Right lung (tissue), 5 donors: ENCODE results near the gene CAST. TPM values are rescaled to one million over a fixed set of nuclear protein-coding genes. Genes with fewer than 3 reads are reported as not detected.

Experiments used
- DNase-seq, 2 donors: peaks; one replicate each; pipeline ENCODE4 v3.0.0-alpha.2; 2013
- polyA plus RNA-seq, 5 donors: library from polyadenylated mRNA; unstranded; fragments of 120-200 nt; gene quantifications; one replicate each; pipeline versions ENCODE4 v1.2.1 to v1.2.3, GENCODE V29; 2013; ENCODE audit warnings: inconsistent platforms in 1 of 5, low replicate concordance in 1 of 5; ENCODE audit not compliant: insufficient read length in 5 of 5, insufficient read depth in 1 of 5

The CAST gene
- polyA plus RNA-seq, 5 donors: 112 to 177 (median 165) TPM

DNA sequence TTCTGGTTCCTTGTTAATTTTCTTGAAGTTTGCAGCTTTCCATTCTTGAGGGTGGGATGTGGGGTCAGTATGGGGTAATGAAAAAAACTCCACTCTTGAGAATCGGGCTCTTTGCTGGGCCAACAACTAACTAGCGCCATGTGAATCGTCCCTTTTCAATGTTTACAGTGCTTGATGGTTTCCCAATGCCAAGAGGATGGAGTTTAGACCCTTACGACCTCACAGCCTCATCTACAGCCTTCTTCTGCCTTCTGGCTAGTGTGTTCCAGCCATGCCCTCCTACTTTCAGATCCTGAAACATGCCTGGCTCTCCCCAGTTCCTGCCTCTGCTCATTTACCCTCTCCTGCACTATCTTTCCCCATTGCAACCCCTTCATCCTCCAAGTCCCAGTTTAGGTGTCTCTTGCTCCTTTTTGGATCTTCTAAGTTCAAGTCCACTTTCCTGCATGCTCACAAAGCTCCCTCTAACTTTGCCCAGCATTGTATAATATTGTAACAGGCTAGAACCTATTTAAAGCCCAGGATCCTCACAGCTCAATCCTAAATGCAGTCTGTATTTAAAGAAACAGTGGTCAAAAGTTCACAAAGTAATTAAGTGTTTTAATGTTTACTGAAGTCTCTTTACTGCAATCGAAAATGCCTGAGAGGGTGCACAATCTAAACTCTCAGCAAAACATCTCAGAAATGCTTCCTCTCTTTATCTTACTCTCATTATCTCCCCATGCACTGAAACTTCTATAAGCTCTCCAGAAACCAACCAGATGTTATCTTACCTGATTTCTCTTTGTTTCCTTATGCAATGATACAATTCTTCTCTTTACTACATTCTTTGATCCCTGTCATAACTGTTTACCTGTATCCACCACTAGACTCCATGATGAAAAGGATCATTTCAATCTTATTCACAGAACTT lies 20.6 kb upstream of the CAST start:
- no peak for DNase-seq

DNA sequence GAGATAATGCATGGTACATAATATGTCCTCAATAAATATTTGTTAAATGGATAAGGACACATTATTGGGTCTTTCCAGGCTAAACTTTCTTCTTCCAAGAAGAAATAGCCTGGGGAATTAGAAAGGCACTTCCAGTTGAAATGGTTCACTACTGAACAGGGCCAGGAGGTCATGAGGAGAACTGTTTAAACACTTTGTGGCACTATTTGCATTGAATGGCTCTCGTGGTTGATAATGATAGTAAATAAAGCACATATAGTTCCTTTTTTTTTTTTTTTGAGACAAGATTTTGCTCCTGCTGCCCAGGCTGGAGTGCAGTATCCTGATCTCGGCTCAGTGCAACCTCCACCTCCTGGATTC lies 19.9 kb upstream of the CAST start:
- no peak for DNase-seq

DNA sequence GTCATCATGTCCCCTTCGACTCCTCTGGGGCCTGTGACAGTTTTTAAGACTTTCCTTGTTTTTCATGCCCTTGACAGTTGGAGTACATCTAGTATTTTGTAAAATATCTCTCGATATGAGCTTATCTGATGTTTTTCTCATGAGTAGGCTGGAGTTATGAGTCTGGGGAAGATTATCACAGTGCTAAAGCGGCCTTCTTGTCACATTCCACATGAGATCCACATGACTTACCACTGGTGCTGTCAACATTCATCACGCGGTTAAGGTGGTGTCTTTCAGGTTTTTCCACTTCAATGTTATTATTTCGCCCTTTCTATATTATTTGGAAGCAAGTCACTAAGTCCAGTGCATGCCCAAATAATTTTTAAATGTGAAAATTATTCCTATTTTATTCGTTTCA lies 17.1 kb upstream of the CAST start:
- DNase-seq: no peak

DNA sequence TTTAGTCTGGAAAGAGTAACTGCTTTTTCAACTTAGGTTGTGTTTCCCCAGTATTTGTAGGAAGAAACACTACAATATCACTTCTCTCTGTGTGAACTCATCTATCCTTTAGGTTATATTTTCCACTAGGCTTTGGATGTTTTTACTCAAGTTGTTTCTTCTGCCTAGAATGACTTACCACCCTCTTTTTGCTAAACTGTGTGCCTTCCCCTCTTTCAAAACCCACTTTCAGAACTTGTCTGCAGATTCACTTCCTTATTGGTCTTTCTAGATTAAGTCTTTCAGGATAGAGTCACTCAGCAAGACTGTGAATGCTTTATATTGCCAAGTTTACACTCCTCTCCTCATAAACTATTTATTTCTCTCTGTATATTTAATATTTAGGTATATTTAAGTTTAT lies 14.2 kb upstream of the CAST start:
- no peak for DNase-seq

DNA sequence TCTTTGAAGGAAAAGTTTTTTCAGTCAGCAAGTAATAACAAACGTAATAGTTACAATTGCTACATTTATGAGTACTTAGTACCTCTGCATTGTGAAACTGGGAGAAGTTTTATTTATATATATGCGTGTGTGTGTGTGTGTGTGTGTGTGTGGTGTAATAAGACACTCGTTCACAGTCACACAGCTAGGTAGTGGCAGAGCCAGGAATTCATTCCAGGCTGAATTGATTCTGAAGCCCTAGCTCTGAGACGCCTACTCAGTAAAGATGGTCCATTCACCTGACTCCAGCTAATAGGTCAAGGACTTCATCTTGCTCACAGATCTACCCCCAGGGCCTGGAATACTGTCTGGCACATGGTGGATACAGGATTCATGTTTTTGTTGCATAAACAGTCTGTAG lies 13.6 kb upstream of the CAST start:
- no peak for DNase-seq

DNA sequence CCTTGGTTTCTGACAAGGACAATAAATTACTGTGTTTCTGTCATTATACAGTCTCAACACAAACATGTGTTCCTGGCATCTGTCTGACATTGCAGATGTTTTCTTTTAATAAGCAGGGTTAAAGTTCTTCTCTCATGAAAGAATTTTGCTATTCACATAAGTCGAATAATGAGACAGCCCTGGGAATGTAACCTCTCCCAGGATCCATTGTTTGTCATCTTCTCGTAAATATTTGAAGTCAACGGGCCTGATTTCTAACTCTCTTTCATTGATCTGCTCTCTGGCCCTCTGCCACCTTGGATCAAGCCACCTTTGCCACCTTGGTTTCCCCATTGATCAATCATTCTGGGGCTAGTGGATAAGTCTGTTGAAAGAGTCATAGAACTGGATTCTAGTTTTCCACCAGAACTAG lies 12.9 kb upstream of the CAST start:
- DNase-seq: no peak

DNA sequence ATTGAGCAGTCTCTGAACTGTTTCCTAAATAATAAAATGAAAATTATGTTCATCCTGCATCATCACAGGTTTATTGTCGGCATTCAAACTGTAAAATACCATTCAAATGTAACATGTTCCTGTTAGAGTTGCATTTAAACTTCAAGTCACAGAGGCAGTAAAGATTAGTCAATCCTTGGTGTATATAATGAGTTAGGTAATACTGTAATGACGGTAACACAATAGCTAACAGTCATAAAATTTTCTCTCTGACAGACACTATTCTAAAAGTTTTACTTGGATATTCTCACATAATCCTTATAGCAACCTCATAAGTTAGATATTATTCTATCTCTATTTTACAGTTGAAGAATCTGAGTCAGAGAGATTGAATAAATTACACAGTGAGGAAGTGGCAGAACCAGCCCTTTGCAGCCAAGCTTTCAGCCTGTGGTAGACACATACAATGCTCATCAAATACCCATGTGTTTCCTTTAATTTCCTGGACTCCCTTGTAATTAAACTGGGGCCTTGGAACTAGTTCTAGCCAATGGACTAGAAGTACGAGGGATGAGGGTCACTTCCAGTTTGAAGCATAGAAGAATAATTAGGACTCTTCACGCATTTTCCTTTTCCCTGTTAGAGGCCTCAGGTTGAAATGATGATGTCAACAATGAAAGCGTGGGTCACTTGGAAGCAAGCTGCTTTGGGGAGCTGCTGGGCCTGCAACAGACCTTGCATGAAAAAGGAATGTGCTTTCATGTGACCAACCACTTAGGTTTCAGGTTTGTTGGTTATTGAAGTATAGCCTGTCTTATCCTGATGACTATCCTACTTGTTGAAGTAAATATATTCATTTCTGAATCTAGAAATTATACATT lies 12.3 kb upstream of the CAST start:
- no peak for DNase-seq

DNA sequence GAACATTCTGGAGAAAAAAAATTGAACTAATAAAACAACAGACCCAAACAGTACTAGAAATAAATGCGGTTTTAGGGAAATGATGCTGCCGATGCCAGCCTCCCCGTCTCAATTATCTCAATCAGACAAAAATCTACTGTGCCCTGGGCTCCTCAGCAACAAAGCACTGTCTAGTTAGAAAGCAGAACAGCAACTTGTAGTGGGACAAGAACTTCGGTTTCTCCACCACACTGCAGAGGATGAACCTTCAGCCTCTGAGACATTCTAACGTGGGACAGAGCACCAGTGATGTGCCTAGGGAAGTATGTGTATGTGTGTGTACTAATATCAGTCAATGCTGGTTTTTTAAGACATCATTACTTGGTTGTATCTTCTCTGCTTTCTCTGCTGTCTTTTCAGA lies 11.1 kb upstream of the CAST start:
- DNase-seq: no peak

DNA sequence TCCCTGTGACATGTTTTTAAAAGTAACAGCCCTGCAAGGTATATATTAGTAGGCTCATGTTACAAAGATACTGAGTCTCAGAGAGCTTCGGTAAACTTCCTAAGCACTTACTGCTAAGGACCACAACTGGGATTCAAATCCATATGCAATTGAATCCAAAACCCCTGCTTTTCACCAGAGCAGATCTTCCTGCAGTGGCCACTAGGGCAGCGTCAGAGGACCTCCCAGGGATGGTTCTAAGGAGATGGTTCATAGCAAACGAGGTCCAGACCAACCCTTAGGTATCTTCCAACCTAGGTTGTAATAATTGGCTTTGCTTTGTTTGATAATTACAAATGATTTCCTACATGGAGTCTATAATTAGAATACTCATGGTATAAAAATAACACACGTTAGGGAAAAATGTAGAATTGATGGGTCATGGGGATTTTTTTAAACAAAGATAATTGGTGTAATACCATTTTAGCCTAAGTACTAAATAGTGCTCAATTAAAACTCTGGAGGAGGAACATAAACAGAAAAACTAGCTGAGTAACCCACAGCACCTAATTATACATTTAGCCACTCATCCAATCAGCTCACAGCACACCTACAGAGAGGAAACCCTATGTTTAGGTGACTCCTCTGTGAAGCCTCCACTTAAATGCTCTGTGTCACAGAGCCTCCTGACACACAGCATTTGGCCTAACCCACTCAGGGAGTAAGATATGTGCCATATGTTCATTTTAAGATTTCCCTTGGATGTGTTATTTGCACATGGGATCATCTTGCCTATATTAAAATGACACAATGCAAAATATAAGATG lies 10.0 kb upstream of the CAST start:
- DNase-seq: no peak

DNA sequence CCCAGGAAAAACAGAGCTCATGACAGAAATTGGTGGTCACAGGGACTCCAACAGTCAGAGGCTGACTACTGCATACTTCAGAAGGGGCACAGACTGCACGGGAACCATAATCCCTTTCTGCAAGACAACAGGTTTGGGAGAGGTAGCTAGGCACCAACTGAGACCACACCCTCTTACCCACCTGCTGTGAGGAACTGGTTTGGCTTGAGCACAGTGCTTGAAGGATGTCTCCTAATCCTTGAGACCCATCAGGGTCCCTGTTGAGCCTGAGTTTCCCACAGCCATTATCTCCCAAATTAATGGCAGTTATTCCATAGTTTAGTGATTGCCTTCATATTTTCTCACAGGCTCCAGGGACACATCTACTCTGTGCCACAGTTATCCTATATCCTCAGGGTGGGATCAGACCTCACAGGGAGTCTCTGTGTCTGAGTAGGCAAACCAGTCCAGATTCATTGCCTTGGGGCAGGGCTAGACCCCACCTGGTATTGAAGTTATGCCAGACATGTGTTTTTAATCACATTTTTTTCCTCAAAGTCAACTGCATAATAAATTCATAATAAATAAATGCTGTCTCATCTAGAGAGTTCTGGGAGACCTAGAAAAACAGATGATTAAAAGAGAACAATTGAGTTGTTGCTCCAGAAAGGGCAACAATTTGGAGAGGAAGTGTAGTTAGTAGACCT lies 9.3 kb upstream of the CAST start:
- no peak for DNase-seq

DNA sequence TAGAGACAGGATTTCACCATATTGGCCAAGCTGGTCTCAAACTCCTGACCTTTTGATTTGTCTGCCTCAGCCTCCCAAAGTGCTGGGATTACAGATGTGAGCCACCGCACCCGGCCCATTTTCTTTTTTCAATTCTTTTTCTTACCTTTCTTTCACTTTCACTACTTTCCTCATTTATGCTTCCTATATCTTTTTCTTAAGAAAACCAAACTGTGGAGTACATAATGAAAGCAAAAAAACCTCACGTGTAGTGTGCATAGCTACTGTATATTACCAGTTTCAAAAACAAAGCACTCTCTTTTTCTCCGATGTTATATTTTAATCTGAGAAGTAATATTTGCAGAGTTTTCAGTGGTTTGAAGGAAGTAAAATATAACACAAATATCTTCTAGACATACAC lies 8.0 kb upstream of the CAST start:
- DNase-seq: no peak

DNA sequence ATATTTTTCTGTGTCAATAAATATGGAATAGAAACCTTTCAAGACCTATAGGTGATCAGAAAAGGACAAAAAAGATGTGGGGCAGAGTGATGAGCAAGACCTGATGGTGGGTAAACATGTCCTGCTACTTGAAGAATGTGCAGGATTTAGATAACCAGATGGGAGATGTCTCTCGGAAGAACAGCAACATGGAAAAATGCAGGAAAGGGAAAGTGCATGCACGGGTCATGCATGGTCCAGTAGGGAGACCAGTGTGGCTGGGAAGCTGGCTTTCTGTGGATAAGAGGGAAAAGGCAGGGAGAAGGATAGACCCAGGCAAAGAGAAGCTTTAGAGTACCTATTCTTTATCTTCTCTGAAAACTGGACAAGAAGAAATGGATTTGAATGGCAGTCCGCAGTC lies 7.1 kb upstream of the CAST start:
- DNase-seq: no peak

DNA sequence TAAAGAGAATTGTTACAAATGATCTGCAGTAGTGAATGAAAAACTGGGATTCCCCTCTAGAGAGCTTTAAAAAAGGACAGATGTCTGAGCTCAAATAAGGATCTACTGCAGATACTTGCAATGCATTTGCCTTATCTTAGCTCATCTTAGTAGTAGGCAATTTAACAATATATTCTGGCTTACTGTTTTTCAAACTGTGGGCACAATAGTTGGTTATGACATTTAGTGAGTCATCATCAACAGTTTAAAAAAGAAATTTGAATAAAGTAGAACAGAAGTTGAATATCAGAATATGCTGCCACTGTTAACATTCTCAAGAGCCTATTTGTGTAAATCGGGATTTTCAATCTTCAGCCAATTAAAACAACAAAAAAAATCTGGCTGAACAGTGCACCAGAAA lies 6.7 kb upstream of the CAST start:
- DNase-seq: no peak

DNA sequence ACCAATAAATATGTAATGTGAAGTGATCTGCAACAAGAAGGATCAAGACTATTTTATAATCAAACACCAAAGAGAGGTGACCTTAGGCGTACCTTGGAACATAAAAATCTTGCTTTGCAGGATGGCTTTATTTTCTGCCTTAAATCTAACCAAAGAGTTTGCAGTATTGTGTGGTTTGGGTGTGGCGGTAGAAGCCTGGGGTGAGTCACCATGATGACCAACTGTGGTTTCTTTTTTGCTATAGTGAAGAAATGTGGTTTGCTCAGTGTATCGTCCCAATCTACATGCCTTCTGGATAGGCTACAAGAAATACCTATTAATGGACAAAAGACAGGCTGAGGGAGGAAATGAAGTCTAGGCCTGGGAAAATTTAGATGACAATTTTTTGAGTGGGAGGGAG lies 5.1 kb upstream of the CAST start:
- DNase-seq: no peak

DNA sequence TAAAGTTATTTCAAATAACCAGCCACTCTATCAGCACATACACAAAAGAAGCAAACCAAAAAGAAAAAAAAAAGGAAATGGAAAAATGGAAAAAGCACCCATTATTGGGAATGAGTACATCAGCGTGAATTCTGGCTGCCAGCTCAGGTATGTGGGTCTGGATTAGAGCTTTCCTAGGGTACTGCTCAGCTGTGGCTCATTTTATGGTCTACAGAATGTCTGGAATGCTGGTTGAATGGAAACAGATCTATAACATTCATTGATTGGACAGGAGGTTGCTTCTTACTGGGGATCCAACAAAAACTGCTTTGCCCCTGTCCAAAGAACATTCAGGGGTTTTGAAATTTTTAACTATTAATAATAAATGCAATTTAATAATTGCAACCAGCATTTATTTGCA lies 3.9 kb upstream of the CAST start:
- DNase-seq: no peak

DNA sequence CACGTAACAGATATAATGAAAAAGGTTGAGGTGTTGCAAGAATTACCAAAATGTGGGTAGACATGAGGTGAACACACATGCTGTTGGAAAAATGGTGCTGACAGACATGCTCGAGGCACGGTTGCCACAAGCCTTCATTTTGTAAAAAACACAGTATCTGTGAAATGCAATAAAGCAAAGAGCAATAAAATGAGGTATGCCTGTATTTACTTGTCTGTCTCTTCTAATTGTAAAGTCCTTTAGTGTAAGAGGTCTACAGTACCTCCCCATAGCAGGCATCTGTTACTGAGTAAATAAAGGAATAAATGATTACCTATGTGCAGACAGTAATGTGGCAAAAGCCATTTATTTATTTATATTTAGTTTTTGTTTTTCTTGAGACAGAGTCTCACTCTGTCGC lies 3.0 kb upstream of the CAST start:
- DNase-seq: no peak

DNA sequence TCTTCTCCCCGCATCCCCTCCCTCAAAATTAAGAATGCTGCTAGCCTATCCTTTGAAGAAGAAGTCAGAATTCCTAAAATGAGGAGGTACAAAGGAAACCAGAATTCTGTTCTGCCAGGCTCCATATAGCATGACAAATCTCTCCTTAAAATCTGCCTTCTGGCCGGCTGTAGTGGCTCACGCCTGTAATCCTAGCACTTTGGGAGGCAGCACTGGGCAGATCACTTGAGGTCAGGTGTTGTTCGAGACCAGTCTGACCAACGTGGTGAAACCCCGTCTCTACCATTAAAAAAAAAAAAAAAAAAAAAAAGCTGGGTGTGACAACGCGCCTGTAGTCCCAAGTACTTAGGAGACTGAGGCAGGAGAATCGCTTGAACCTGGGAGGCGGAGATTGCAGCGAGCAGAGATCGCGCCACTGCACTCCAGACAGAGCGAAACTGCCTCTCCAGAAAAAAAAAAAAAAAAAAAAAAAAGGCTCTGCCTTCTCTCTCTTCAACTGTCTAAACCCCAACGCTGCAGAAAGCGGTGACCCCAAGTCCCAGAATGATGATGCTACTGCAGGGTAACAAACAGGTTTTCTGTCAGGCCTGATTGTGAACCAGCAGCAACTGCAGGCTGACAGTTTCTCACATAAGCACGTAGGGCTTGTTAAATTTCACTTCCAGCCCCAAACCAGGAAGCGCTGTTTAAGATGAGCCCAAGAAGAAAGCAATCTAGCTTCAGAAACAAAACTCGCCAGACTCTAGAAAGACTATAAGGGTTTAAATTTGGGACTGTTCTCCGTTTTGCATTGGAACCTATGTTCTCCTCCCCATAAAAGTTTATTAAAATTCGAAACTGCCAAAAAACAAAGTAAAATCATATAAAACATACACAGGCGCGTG lies 963 bp upstream of the CAST start:
- DNase-seq: peak; percentile 50 to 51

DNA sequence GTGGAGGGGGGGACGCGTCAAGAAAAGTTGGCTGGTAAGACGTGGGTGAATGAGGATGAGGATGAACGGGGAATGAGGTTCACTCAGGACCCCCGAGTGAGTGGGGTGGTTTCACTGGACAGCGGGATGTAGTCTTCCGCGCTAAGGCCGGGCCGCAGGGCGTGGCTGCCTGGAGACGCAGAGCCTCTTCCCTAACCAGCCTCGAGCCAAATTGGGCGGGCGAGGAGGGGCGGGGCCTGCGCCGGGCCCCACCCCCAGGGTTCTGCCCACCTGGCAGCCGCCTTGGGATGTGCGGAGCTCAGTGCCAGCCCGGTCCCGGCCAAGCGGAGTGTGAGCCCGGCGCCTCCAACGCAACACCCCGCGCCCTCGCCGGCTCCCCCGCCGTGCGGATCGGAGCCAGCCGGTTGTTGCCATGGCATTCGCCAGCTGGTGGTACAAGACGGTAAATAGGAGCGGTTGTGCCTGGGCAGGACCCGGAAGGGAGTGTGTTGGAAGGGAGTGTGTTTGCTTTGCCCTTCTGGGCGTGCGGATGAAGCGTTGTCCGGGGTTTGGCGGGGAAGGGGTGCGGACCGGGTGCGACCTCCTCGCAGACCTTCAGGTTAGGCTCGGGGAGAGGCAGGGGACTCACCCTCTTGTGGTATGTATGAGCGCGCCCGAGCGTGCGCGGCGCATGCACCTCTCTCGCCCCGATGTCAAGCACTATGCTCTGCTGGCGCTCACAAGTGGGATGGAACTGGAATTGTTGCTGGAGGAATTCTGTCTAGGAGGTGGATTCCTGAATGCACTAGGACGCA lies 746 bp downstream of the CAST start:
- peak; percentile 89 to 91 for DNase-seq

DNA sequence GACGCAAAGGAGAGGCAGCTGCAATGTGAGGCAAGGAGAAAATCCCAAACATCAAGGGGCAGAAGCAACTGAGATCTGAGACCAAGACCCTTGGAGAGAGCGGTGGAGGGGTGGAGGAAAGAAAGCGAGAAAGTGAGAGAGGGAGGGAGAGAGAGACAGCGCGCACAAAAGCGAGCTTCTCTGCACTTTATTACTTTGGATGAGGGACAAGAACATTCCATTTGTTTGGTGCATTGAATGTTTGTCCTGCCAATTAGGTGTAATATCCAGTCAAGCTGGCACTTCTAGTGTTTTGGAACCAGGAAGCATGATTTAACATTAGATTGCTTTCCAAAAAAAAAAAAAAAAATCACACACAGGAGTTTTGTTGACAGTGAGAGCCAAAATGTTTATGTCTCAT lies 1.4 kb downstream of the CAST start:
- DNase-seq: no peak

DNA sequence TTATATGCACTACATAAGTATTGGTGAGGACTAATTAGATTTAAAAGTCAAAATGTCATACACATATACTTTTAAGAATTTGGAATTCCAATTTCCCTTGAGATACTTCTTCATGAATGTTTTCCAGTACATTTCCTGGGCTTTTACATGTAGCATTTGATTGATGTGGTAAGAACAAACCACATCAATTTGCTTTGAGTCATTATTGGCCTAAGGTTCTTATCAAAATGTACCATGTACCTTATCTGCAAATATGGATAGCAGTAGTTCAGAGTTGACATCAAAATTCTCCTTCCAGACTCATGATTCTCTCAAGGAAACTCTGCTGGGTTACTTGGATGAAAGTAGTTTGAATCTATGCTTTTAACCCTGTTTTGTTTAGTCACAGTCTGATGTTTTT lies 2.5 kb downstream of the CAST start:
- DNase-seq: no peak
